Hematopoietic multipotent progenitor cell treated with erythropoietin and hydrocortisone succinate and interleukin-3 and kit ligand, for 17 days (in vitro differentiated cells): ENCODE data around the gene MEDAG.

Experiments used
- DNase-seq: peaks from one replicate; pipeline ENCODE4 v3.0.0-alpha.2; 2015; ENCODE audit warnings: low spot score

Gene MEDAG

GRCh38 chr13:30905932-30906383, at the start of gene MEDAG:
Gene MEDAG (plus strand): TSS chr13:30906271. CDS start chr13:30906516, 245 bp downstream.
- no peak for DNase-seq

- DNase-seq: no peak
Measured at GRCh38 chr13:30857018-30857417, 49.1 kb upstream of the MEDAG start.

GRCh38 chr13:30857636-30858035, 48.4 kb upstream of the MEDAG start:
- no peak for DNase-seq

- no peak for DNase-seq
Measured at GRCh38 chr13:30859326-30859725, 46.7 kb upstream of the MEDAG start.

GRCh38 chr13:30861163-30861562, 44.9 kb upstream of the MEDAG start:
- DNase-seq: no peak

- DNase-seq: no peak
Measured at GRCh38 chr13:30861836-30862467, 44.1 kb upstream of the MEDAG start.

- no peak for DNase-seq
Measured at GRCh38 chr13:30862707-30863106, 43.4 kb upstream of the MEDAG start.

GRCh38 chr13:30863231-30863630, 42.8 kb upstream of the MEDAG start:
- DNase-seq: no peak

- no peak for DNase-seq
Measured at GRCh38 chr13:30863796-30864195, 42.3 kb upstream of the MEDAG start.

GRCh38 chr13:30864433-30865122, 41.5 kb upstream of the MEDAG start:
- DNase-seq: no peak

- DNase-seq: peak; percentile 15
Measured at GRCh38 chr13:30865123-30866049, 40.7 kb upstream of the MEDAG start.

- no peak for DNase-seq
Measured at GRCh38 chr13:30866677-30867076, 39.4 kb upstream of the MEDAG start.

GRCh38 chr13:30867089-30867669, 38.9 kb upstream of the MEDAG start:
- DNase-seq: no peak

GRCh38 chr13:30868799-30869470, 37.1 kb upstream of the MEDAG start:
- DNase-seq: no peak

GRCh38 chr13:30869491-30869890, 36.6 kb upstream of the MEDAG start:
- no peak for DNase-seq

GRCh38 chr13:30870049-30870884, 35.8 kb upstream of the MEDAG start:
- DNase-seq: peak; percentile 66

GRCh38 chr13:30870916-30871587, 35.0 kb upstream of the MEDAG start:
- no peak for DNase-seq

GRCh38 chr13:30871588-30872275, 34.3 kb upstream of the MEDAG start:
- DNase-seq: no peak

GRCh38 chr13:30872276-30872594, 33.8 kb upstream of the MEDAG start:
- no peak for DNase-seq
